ENCODE data around the gene ST3GAL2. TPM values are rescaled to one million over a fixed set of nuclear protein-coding genes. Genes with fewer than 3 reads are reported as not detected.
A peak's percentile ranks its signal among the peaks of the same experiment; 100 is the strongest.

ST3GAL2 gene
- total and polyA plus RNA-seq, 9 of the 15 experiments (the other 6 are each of a cell fraction or from before 2014, with no cell fraction given): 1.5 to 108 (median 34.3) TPM

DNA sequence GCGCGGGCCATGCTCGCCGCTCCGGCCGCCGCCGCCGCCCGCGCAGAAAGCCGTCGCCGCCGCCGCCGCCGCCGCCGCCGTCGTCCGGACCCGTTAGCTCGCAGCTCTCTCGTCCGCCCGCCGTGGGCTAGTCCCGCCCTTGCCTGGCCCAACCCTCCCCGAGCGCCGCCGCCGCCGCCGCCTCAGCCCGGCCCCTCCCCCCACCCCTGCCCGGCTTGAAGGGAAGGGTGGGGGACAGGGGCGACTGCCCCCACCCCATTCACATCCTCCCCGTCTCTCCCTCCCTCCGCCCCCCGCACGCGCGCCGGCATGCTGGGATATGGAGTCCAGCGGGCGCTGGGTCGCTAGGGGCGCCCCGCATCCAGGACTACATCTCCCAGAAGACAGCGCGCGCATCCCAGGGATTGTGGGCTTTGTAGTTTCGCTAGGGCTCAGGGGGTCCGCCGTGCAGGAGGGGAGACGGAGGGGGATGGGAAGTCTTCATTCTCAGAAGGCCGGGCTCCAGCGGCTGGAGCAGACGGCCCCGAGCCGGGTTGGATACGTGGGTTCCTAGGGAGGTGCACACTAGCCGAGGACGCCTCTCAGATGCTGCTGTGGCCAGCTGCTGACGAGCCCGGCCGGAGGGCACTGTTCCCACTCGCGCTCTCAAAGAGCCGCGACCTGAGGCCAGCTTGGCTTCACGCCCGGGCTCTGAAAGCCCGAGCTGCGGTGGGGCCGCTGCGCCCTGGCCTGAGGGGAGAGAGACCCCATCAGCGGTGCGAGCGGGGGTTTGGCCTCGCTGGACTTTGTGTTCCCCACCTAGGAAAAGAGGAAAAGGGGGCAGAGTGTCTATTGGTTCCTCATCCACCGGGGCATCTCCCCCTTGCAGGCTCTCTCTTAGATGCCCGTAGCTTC lies at the start of gene ST3GAL2 (continued):
- TF ChIP-seq ZBTB2 (IDR thresholded peaks at IDR 0.05) (peak; percentile 55), ZNF175 (CRISPR knock-in tag; IDR thresholded peaks at IDR 0.05; ENCODE audit: low read depth) (peak; percentile 98), ZNF764 (CRISPR knock-in tag; IDR thresholded peaks at IDR 0.05; ENCODE audit: low read depth) (no peak), IRF1 (CRISPR knock-in tag; IDR thresholded peaks at IDR 0.05; ENCODE audit: borderline replicate concordance) (no peak), DIDO1 (tag; IDR thresholded peaks at IDR 0.05; ENCODE audit: low read depth) (peak; percentile 84; the same call in 1 of the 2 replicates), ERF (CRISPR knock-in tag; IDR thresholded peaks at IDR 0.05) (0 out of 2 replicates have a peak, but pooled peaks have one; percentile 33), ZBTB17 (CRISPR knock-in tag; IDR thresholded peaks at IDR 0.05) (peak; percentile 86), MAZ (CRISPR knock-in tag; conservative IDR thresholded peaks at IDR 0.05 in 1 of 2, IDR thresholded peaks at IDR 0.05 in 1 of 2) (peak; percentile 99 to 100), ATF1 (CRISPR knock-in tag; IDR thresholded peaks at IDR 0.05) (no peak), ATF1 (tag; IDR thresholded peaks at IDR 0.05) (peak; percentile 82), PHF21A (IDR thresholded peaks at IDR 0.05; ENCODE audit: borderline replicate concordance, low read depth) (no peak), KDM2B (CRISPR knock-in tag; IDR thresholded peaks at IDR 0.05) (no peak), EZH2 (IDR thresholded peaks at IDR 0.05; ENCODE audit: borderline replicate concordance, low read depth, low read length) (no peak), SAFB (IDR thresholded peaks at IDR 0.05; ENCODE audit: borderline replicate concordance, low read depth, low read length) (peak; percentile 72; the same call in 1 of the 2 replicates)
- TF ChIP-seq, protein P1, sequence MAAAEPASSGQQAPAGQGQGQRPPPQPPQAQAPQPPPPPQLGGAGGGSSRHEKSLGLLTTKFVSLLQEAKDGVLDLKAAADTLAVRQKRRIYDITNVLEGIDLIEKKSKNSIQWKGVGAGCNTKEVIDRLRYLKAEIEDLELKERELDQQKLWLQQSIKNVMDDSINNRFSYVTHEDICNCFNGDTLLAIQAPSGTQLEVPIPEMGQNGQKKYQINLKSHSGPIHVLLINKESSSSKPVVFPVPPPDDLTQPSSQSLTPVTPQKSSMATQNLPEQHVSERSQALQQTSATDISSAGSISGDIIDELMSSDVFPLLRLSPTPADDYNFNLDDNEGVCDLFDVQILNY (CRISPR knock-in tag; IDR thresholded peaks at IDR 0.05): no peak
- TF ChIP-seq, protein P2, sequence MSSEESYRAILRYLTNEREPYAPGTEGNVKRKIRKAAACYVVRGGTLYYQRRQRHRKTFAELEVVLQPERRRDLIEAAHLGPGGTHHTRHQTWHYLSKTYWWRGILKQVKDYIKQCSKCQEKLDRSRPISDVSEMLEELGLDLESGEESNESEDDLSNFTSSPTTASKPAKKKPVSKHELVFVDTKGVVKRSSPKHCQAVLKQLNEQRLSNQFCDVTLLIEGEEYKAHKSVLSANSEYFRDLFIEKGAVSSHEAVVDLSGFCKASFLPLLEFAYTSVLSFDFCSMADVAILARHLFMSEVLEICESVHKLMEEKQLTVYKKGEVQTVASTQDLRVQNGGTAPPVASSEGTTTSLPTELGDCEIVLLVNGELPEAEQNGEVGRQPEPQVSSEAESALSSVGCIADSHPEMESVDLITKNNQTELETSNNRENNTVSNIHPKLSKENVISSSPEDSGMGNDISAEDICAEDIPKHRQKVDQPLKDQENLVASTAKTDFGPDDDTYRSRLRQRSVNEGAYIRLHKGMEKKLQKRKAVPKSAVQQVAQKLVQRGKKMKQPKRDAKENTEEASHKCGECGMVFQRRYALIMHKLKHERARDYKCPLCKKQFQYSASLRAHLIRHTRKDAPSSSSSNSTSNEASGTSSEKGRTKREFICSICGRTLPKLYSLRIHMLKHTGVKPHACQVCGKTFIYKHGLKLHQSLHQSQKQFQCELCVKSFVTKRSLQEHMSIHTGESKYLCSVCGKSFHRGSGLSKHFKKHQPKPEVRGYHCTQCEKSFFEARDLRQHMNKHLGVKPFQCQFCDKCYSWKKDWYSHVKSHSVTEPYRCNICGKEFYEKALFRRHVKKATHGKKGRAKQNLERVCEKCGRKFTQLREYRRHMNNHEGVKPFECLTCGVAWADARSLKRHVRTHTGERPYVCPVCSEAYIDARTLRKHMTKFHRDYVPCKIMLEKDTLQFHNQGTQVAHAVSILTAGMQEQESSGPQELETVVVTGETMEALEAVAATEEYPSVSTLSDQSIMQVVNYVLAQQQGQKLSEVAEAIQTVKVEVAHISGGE (CRISPR knock-in tag; IDR thresholded peaks at IDR 0.05): peak in 1 of 3 experiments; percentile 91; a peak in 2 of 6 replicates
- TF ChIP-seq, protein P3, sequence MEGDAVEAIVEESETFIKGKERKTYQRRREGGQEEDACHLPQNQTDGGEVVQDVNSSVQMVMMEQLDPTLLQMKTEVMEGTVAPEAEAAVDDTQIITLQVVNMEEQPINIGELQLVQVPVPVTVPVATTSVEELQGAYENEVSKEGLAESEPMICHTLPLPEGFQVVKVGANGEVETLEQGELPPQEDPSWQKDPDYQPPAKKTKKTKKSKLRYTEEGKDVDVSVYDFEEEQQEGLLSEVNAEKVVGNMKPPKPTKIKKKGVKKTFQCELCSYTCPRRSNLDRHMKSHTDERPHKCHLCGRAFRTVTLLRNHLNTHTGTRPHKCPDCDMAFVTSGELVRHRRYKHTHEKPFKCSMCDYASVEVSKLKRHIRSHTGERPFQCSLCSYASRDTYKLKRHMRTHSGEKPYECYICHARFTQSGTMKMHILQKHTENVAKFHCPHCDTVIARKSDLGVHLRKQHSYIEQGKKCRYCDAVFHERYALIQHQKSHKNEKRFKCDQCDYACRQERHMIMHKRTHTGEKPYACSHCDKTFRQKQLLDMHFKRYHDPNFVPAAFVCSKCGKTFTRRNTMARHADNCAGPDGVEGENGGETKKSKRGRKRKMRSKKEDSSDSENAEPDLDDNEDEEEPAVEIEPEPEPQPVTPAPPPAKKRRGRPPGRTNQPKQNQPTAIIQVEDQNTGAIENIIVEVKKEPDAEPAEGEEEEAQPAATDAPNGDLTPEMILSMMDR (IDR thresholded peaks at IDR 0.05 in 2 of 3, conservative IDR thresholded peaks at IDR 0.05 in 1 of 3; ENCODE audit: insufficient read depth in 2 of 3, low read depth in 1 of 3, low read length in 3 of 3): peak in 2 of 3 experiments; percentile 10 to 21; a peak in 2 of 6 replicates

All from K562 (cell line).